Prostate gland (tissue), 2 donors: ENCODE data around the gene CORO2B.

Source experiments
- CTCF ChIP-seq, 4 experiments: fragments of 200-600 bp in 2 of 4; fragments of 450-650 bp in 2 of 4; sonication (generic) in 2 of 4; IDR thresholded peaks; 1 replicate in 3 of 4; 2 replicates in 1 of 4; pipeline ENCODE4 v1.5.1; 2016 to 2019; ENCODE audit warnings: antibody characterized with exemption in 4 of 4, mild to moderate bottlenecking in 2 of 4, moderate library complexity in 2 of 4
- POLR2A ChIP-seq: fragments of 450-650 bp; IDR thresholded peaks from one replicate; pipeline ENCODE4 v1.6.1; 2016; ENCODE audit warnings: antibody characterized with exemption, mild to moderate bottlenecking
- POLR2AphosphoS5 ChIP-seq: sonication (generic); formaldehyde crosslinking; IDR thresholded peaks from one replicate; pipeline ENCODE4 v1.6.1; 2017; ENCODE audit warnings: antibody characterized with exemption

- TF ChIP-seq POLR2A (no peak), CTCF (IDR thresholded peaks at IDR 0.05) (no peak), POLR2AphosphoS5 (no peak)
Observed at GRCh38 chr15:68546318-68546717, 32.5 kb upstream of the CORO2B start.
